DMS53 treated with DMSO at 0.1 percent for 48 hours (cell line): Measurements from ENCODE around the gene HSD17B13.

Experiments used
- DNase-seq: peaks from one replicate; lab custom pipeline; 2025; ENCODE audit not compliant: unreplicated experiment; lab: John Stamatoyannopoulos, UW

The HSD17B13 gene

GRCh38 chr4:87270144-87270543 lies 52.5 kb downstream of the HSD17B13 start:
- peak; percentile 10 for DNase-seq

GRCh38 chr4:87268411-87268810 lies 54.3 kb downstream of the HSD17B13 start:
- DNase-seq, result no peak

- no peak for DNase-seq
These were observed 55.7 kb downstream of the HSD17B13 start for GRCh38 chr4:87266986-87267385.

- no peak for DNase-seq
These were observed 59.8 kb downstream of the HSD17B13 start for GRCh38 chr4:87262886-87263285.

GRCh38 chr4:87260477-87260876 lies 62.2 kb downstream of the HSD17B13 start:
- no peak for DNase-seq

- no peak for DNase-seq
These were observed 64.0 kb downstream of the HSD17B13 start for GRCh38 chr4:87258677-87259076.

GRCh38 chr4:87257523-87257922 lies 65.2 kb downstream of the HSD17B13 start:
- no peak for DNase-seq

- DNase-seq, result no peak
These were observed 66.9 kb downstream of the HSD17B13 start for GRCh38 chr4:87255755-87256154.
